H9 (cell line): ENCODE results near the gene ODR4. TPM values are rescaled to one million over a fixed set of nuclear protein-coding genes. Genes with fewer than 3 reads are reported as not detected.
"Not testable (repeated sequence)": the region's sequence is repeated elsewhere in the genome, so short reads cannot be mapped to it uniquely, and the experiment has no call there.

Source experiments
- DNase-seq: peaks from one replicate; pipeline ENCODE4 v3.0.0-alpha.2; 2017
- H2AFZ ChIP-seq: one replicate; pipeline ENCODE4 v1.6.1; 2013; ENCODE audit warnings: mild to moderate bottlenecking, low read length, control low read depth, moderate library complexity
- H2AK5ac ChIP-seq: 2 replicates; pipeline ENCODE4 v1.6.1; 2013; ENCODE audit warnings: low read length, control low read depth, mixed read lengths; ENCODE audit not compliant: insufficient read length
- H2BK120ac ChIP-seq: one replicate; pipeline ENCODE4 v1.6.1; 2013; ENCODE audit warnings: low read depth, mild to moderate bottlenecking, low read length, control low read depth, inconsistent platforms; ENCODE audit not compliant: poor library complexity, severe bottlenecking
- H2BK12ac ChIP-seq: 2 replicates; pipeline ENCODE4 v1.6.1; 2013; ENCODE audit warnings: low read length, control low read depth, mixed read lengths, low read depth; ENCODE audit not compliant: insufficient read length
- H2BK15ac ChIP-seq: 2 replicates; pipeline ENCODE4 v1.6.1; 2013; ENCODE audit warnings: low read depth, low read length, control low read depth
- H2BK20ac ChIP-seq: one replicate; pipeline ENCODE4 v1.6.1; 2013; ENCODE audit warnings: low read depth, mild to moderate bottlenecking, low read length, control low read depth, inconsistent platforms; ENCODE audit not compliant: poor library complexity, severe bottlenecking
- H2BK5ac ChIP-seq: 2 replicates; pipeline ENCODE4 v1.6.1; 2013; ENCODE audit warnings: low read length, control low read depth, mixed read lengths; ENCODE audit not compliant: insufficient read length
- H3K14ac ChIP-seq: 2 replicates; pipeline ENCODE4 v1.6.1; 2013; ENCODE audit warnings: low read length, control low read depth; ENCODE audit not compliant: insufficient read depth
- H3K18ac ChIP-seq: 2 replicates; pipeline ENCODE4 v1.6.1; 2013; ENCODE audit warnings: low read depth, mild to moderate bottlenecking, mixed read lengths, low read length, control low read depth; ENCODE audit not compliant: insufficient read length
- H3K23ac ChIP-seq: 2 replicates; pipeline ENCODE4 v1.6.1; 2013; ENCODE audit warnings: low read length, control low read depth, mixed read lengths, low read depth; ENCODE audit not compliant: insufficient read length
- H3K23me2 ChIP-seq: 2 replicates; pipeline ENCODE4 v1.6.1; 2013; ENCODE audit warnings: low read depth, mild to moderate bottlenecking, mixed read lengths, low read length, control low read depth; ENCODE audit not compliant: insufficient read length, poor library complexity, severe bottlenecking
- H3K27ac ChIP-seq: 2 replicates; pipeline ENCODE4 v1.5.1; 2013; ENCODE audit warnings: low read length, control low read depth, mixed read lengths, low read depth; ENCODE audit not compliant: insufficient read length
- H3K27me3 ChIP-seq: 2 replicates; pipeline ENCODE4 v1.6.1; 2013; ENCODE audit warnings: low read length, control low read depth, inconsistent platforms; ENCODE audit not compliant: insufficient read depth
- H3K4ac ChIP-seq: 2 replicates; pipeline ENCODE4 v1.6.1; 2013; ENCODE audit warnings: low read depth, mild to moderate bottlenecking, control low read depth, inconsistent platforms, low read length, moderate library complexity
- H3K4me1 ChIP-seq: 2 replicates; pipeline ENCODE4 v1.6.1; 2013; ENCODE audit warnings: low read length, control low read depth, inconsistent platforms; ENCODE audit not compliant: insufficient read depth
- H3K4me2 ChIP-seq: 2 replicates; pipeline ENCODE4 v1.6.1; 2013; ENCODE audit warnings: low read length, control low read depth, mixed read lengths; ENCODE audit not compliant: insufficient read length, insufficient read depth
- H3K56ac ChIP-seq: 2 replicates; pipeline ENCODE4 v1.6.1; 2013; ENCODE audit warnings: low read depth, mild to moderate bottlenecking, mixed read lengths, low read length, control low read depth; ENCODE audit not compliant: insufficient read length
- H3K79me1 ChIP-seq: 2 replicates; pipeline ENCODE4 v1.6.1; 2013; ENCODE audit warnings: low read depth, mild to moderate bottlenecking, moderate library complexity, low read length, control low read depth, inconsistent platforms; ENCODE audit not compliant: insufficient read depth, poor library complexity, severe bottlenecking
- H3K79me2 ChIP-seq: 2 replicates; pipeline ENCODE4 v1.6.1; 2013; ENCODE audit warnings: low read length, control low read depth, inconsistent platforms; ENCODE audit not compliant: insufficient read depth
- H3K9ac ChIP-seq: 2 replicates; pipeline ENCODE4 v1.6.1; 2013; ENCODE audit warnings: low read length, control low read depth, mixed read lengths; ENCODE audit not compliant: insufficient read length; ENCODE audit errors: extremely low read depth
- H3K9me3 ChIP-seq: one replicate; pipeline ENCODE4 v1.6.1; 2013; ENCODE audit warnings: low read depth, low read length, inconsistent platforms; ENCODE audit not compliant: control insufficient read depth
- H3T11ph ChIP-seq: one replicate; pipeline ENCODE4 v1.6.1; 2013; ENCODE audit warnings: mild to moderate bottlenecking, low read length, control low read depth, inconsistent platforms
- H4K20me1 ChIP-seq: one replicate; pipeline ENCODE4 v1.6.1; 2013; ENCODE audit not compliant: control insufficient read depth, insufficient read length, insufficient read depth
- H4K5ac ChIP-seq: 2 replicates; pipeline ENCODE4 v1.6.1; 2013; ENCODE audit warnings: low read depth, mild to moderate bottlenecking, mixed read lengths, low read length, control low read depth; ENCODE audit not compliant: insufficient read length
- H4K8ac ChIP-seq: replicated peaks from 2 replicates; pipeline ENCODE4 v1.6.1; 2013; ENCODE audit warnings: low read length, control low read depth, mixed read lengths, low read depth; ENCODE audit not compliant: insufficient read length
- H4K91ac ChIP-seq: 2 replicates; pipeline ENCODE4 v1.6.1; 2013; ENCODE audit warnings: low read depth, mild to moderate bottlenecking, moderate library complexity, mixed read lengths, low read length, control low read depth; ENCODE audit not compliant: insufficient read length
- H3K27ac Mint-ChIP-seq, 3 experiments: 2 replicates in 2 of 3; 3 replicates in 1 of 3; pipeline ENCODE4 v1.8.0; 2020 to 2021; ENCODE audit warnings: mixed read lengths in 3 of 3, mild to moderate bottlenecking in 1 of 3, moderate library complexity in 1 of 3
- H3K27me3 Mint-ChIP-seq: 2 replicates; pipeline ENCODE4 v1.8.0; 2021; ENCODE audit warnings: low read depth, mild to moderate bottlenecking, moderate library complexity, mixed read lengths
- H3K36me3 Mint-ChIP-seq, 3 experiments: 2 replicates in 2 of 3; 3 replicates in 1 of 3; pipeline ENCODE4 v1.8.0; 2020 to 2021; ENCODE audit warnings: low read depth in 3 of 3, mixed read lengths in 3 of 3; ENCODE audit not compliant: insufficient read depth in 1 of 3
- H3K4me1 Mint-ChIP-seq, 2 experiments: 2 replicates each; pipeline ENCODE4 v1.8.0; 2020; ENCODE audit warnings: mixed read lengths in 2 of 2
- H3K4me3 Mint-ChIP-seq, 2 experiments: 2 replicates in 1 of 2; 3 replicates in 1 of 2; pipeline ENCODE4 v1.8.0; 2020 to 2021; ENCODE audit warnings: mild to moderate bottlenecking in 2 of 2, mixed read lengths in 2 of 2, moderate library complexity in 1 of 2
- H3K9me3 Mint-ChIP-seq, 2 experiments: 2 replicates in 1 of 2; 3 replicates in 1 of 2; pipeline ENCODE4 v1.8.0; 2020; ENCODE audit warnings: mild to moderate bottlenecking in 2 of 2, mixed read lengths in 2 of 2, moderate library complexity in 1 of 2
- WGBS: extraction: QIAGEN DNeasy Blood & Tissue Kit; methylation state at CpG from one replicate; pipeline ENCODE4 v1.1.7; 2013; ENCODE audit warnings: missing lambda C conversion rate, low lambda C conversion rate, mixed read lengths; ENCODE audit not compliant: insufficient read length; ENCODE audit errors: extremely low coverage; 5-methylcytosine and 5-hydroxymethylcytosine counted together
- total RNA-seq: library from RNA; stranded (reverse); gene quantifications from 2 replicates; pipeline ENCODE4 v1.2.1, GENCODE V29; 2021
- TF ChIP-seq, protein P1 (sequence below): fragments of 200-600 bp; sonication (generic); conservative IDR thresholded peaks from 3 replicates; pipeline ENCODE4 v1.8.0; 2021; ENCODE audit warnings: antibody characterized with exemption, mild to moderate bottlenecking

ODR4 gene
- total RNA-seq, 1 experiment from 2014 or later: 17.1 TPM

DNA sequence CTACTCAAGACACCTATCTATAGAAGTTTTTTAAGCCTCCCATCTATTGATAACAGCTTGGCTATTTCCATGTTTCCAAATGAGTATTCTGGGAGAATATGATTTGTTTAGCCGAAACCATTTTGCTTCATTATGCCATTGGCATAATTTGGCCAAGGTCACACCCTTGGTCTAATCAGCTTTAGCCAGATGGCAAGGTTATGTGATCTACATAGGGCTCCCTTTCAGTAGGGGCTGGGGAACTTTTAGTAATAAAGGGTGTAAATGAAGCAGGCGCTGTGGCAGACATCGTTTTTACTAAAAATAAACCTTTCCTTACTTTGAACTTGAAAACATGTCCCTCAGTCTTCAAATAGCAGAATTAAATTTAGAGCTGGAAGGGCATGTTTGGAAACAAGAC lies 88.3 kb downstream of the ODR4 start:
- Histone ChIP-seq H3K14ac (no peak overlapping the region), H3K27ac (no peak overlapping the region), H3K9ac (no peak overlapping the region), H4K91ac (no peak overlapping the region), H2BK120ac (no peak overlapping the region), H2AFZ (no peak overlapping the region), H3K23me2 (no peaks in the 10 kb centered on the region), H4K20me1 (no peaks in the 10 kb centered on the region), H4K8ac (no peak overlapping the region), H4K5ac (no peak overlapping the region), H3K4ac (no peak overlapping the region), H3K4me1 (no peaks in the 10 kb centered on the region), H3T11ph (no peak overlapping the region), H2BK5ac (no peak overlapping the region), H2BK20ac (no peak overlapping the region), H3K79me2 (no peaks in the 10 kb centered on the region), H2BK12ac (no peak overlapping the region), H3K79me1 (no peaks in the 10 kb centered on the region), H3K4me2 (no peak overlapping the region), H3K27me3 (no peaks in the 10 kb centered on the region), H3K18ac (no peak overlapping the region), H2BK15ac (no peak overlapping the region), H2AK5ac (no peak overlapping the region), H3K23ac (no peak overlapping the region), H3K9me3 (no peaks in the 10 kb centered on the region), H3K56ac (no peak overlapping the region)
- Mint-ChIP-seq H3K27ac (peak overlapping the region in 1 of 3 experiments; percentile 91; a peak in 2 of 7 replicates), H3K9me3 (no peaks in the 10 kb centered on the region), H3K27me3 (no peaks in the 10 kb centered on the region), H3K4me1 (peaks cover 5 to 10% of the 10 kb centered on the region in 2 experiments; a peak in 3 of 4 replicates), H3K4me3 (no peak overlapping the region), H3K36me3 (no peaks in the 10 kb centered on the region)
- TF ChIP-seq, protein P1, sequence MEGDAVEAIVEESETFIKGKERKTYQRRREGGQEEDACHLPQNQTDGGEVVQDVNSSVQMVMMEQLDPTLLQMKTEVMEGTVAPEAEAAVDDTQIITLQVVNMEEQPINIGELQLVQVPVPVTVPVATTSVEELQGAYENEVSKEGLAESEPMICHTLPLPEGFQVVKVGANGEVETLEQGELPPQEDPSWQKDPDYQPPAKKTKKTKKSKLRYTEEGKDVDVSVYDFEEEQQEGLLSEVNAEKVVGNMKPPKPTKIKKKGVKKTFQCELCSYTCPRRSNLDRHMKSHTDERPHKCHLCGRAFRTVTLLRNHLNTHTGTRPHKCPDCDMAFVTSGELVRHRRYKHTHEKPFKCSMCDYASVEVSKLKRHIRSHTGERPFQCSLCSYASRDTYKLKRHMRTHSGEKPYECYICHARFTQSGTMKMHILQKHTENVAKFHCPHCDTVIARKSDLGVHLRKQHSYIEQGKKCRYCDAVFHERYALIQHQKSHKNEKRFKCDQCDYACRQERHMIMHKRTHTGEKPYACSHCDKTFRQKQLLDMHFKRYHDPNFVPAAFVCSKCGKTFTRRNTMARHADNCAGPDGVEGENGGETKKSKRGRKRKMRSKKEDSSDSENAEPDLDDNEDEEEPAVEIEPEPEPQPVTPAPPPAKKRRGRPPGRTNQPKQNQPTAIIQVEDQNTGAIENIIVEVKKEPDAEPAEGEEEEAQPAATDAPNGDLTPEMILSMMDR: no peak
- no peak for DNase-seq
- no CpG with 5 or more reads among the region's 3 CpGs for WGBS

GRCh38 chr1:186465491-186465890 lies 89.9 kb downstream of the ODR4 start:
- H3K9ac ChIP-seq, H3K23me2 ChIP-seq, H3K4me1 ChIP-seq, H3K9me3 Mint-ChIP-seq, H3K27ac Mint-ChIP-seq, H2BK5ac ChIP-seq, H3K27ac ChIP-seq, H2BK15ac ChIP-seq, H4K20me1 ChIP-seq, H2BK20ac ChIP-seq, H3K36me3 Mint-ChIP-seq, H3K4ac ChIP-seq, H4K8ac ChIP-seq, H3K4me3 Mint-ChIP-seq, H3K4me2 ChIP-seq, H3K18ac ChIP-seq, H3K14ac ChIP-seq, H2AFZ ChIP-seq, H3K27me3 Mint-ChIP-seq, H3K56ac ChIP-seq, H3K23ac ChIP-seq, H3K27me3 ChIP-seq, H4K5ac ChIP-seq, H2AK5ac ChIP-seq, H3K9me3 ChIP-seq, H2BK12ac ChIP-seq, DNase-seq, H3K79me1 ChIP-seq, H2BK120ac ChIP-seq, H4K91ac ChIP-seq, H3K79me2 ChIP-seq, H3T11ph ChIP-seq: not testable (repeated sequence)
- peaks cover 5 to 10% of the 10 kb centered on the region in 2 experiments; a peak in 3 of 4 replicates for H3K4me1 Mint-ChIP-seq
